ENCODE results near the gene FOXN3.
A peak's percentile ranks its signal among the peaks of the same experiment; 100 is the strongest.

The FOXN3 gene

GRCh38 chr14:89382487-89382886 is 34.5 kb downstream of the FOXN3 start:
- no peak for DNase-seq

- no peak for DNase-seq
These were observed 36.9 kb downstream of the FOXN3 start for GRCh38 chr14:89379891-89380820.

- no peak for DNase-seq
These were observed 38.0 kb downstream of the FOXN3 start for GRCh38 chr14:89379006-89379405.

- DNase-seq = peak; percentile 7 to 40
These were observed 38.9 kb downstream of the FOXN3 start for GRCh38 chr14:89378119-89378518.

GRCh38 chr14:89377544-89377943 is 39.5 kb downstream of the FOXN3 start:
- DNase-seq = no peak

GRCh38 chr14:89374908-89375307 is 42.1 kb downstream of the FOXN3 start:
- DNase-seq = no peak

- DNase-seq = no peak
These were observed 43.8 kb downstream of the FOXN3 start for GRCh38 chr14:89373185-89373584.

GRCh38 chr14:89372512-89372883 is 44.5 kb downstream of the FOXN3 start:
- DNase-seq = no peak

- DNase-seq = no peak
These were observed 45.2 kb downstream of the FOXN3 start for GRCh38 chr14:89371585-89372511.

GRCh38 chr14:89370781-89371180 is 46.3 kb downstream of the FOXN3 start:
- no peak for DNase-seq

- no peak for DNase-seq
These were observed 46.7 kb downstream of the FOXN3 start for GRCh38 chr14:89370381-89370780.

GRCh38 chr14:89369656-89370055 is 47.4 kb downstream of the FOXN3 start:
- DNase-seq = no peak

- no peak for DNase-seq
These were observed 48.2 kb downstream of the FOXN3 start for GRCh38 chr14:89368490-89369477.

GRCh38 chr14:89367779-89368120 is 49.3 kb downstream of the FOXN3 start:
- no peak for DNase-seq

GRCh38 chr14:89366864-89367778 is 49.9 kb downstream of the FOXN3 start:
- DNase-seq = no peak

- peak; percentile 31 to 68 for DNase-seq
These were observed 51.8 kb downstream of the FOXN3 start for GRCh38 chr14:89365061-89365801.

- DNase-seq = no peak
These were observed 52.7 kb downstream of the FOXN3 start for GRCh38 chr14:89364316-89364715.

GRCh38 chr14:89360277-89360676 is 56.8 kb downstream of the FOXN3 start:
- no peak for DNase-seq

GRCh38 chr14:89359477-89360222 is 57.4 kb downstream of the FOXN3 start:
- DNase-seq = no peak
